Subcutaneous abdominal adipose tissue (tissue), 5 donors: Measurements from ENCODE around the gene RTN1.

Source experiments
- H3K27ac ChIP-seq: one replicate; pipeline ENCODE4 v1.7.0; 2013; ENCODE audit warnings: low read depth, mild to moderate bottlenecking, inconsistent platforms, low read length, moderate library complexity
- H3K27me3 ChIP-seq, 5 donors: one replicate each; pipeline ENCODE4 v1.7.0; 2013; ENCODE audit warnings: low read length in 5 of 5, inconsistent platforms in 1 of 5; ENCODE audit not compliant: control insufficient read depth in 5 of 5, insufficient read depth in 4 of 5
- H3K36me3 ChIP-seq, 5 donors: one replicate each; pipeline ENCODE4 v1.7.0; 2013; ENCODE audit warnings: low read length in 5 of 5; ENCODE audit not compliant: control insufficient read depth in 5 of 5, insufficient read depth in 5 of 5
- H3K4me1 ChIP-seq, 5 donors: one replicate each; pipeline ENCODE4 v1.7.0; 2013; ENCODE audit warnings: low read length in 5 of 5, mild to moderate bottlenecking in 3 of 5, moderate library complexity in 1 of 5; ENCODE audit not compliant: control insufficient read depth in 5 of 5, insufficient read depth in 5 of 5
- H3K4me3 ChIP-seq, 5 donors: one replicate each; pipeline ENCODE4 v1.7.0; 2013; ENCODE audit warnings: low read length in 5 of 5, low read depth in 1 of 5
- H3K9ac ChIP-seq, 5 donors: one replicate each; pipeline ENCODE4 v1.7.0; 2013; ENCODE audit warnings: low read length in 5 of 5, mild to moderate bottlenecking in 4 of 5, moderate library complexity in 3 of 5
- H3K9me3 ChIP-seq, 5 donors: one replicate each; pipeline ENCODE4 v1.7.0; 2013; ENCODE audit warnings: low read length in 5 of 5; ENCODE audit not compliant: control insufficient read depth in 5 of 5
- donor health status: healthy.
- donor health status: healthy.
- donor health status: healthy.
- donor health status: healthy.
- donor health status: healthy.

Gene RTN1

GRCh38 chr14:59831121-59831730, 39.4 kb downstream of the RTN1 start:
- Histone ChIP-seq H3K36me3 (no peaks in the 10 kb centered on the region), H3K27me3 (no peaks in the 10 kb centered on the region), H3K4me1 (peaks cover 0 to 15% (median 9%) of the 10 kb centered on the region in 5 donors), H3K27ac (no peak overlapping the region), H3K4me3 (no peak overlapping the region), H3K9ac (no peak overlapping the region), H3K9me3 (no peaks in the 10 kb centered on the region)

- peaks cover 0 to 15% (median 9%) of the 10 kb centered on the region in 5 donors for H3K4me1 ChIP-seq
- H3K36me3 ChIP-seq: no peaks in the 10 kb centered on the region
- no peaks in the 10 kb centered on the region for H3K27me3 ChIP-seq
- H3K9me3 ChIP-seq: no peaks in the 10 kb centered on the region
- no peak overlapping the region for H3K27ac ChIP-seq
- no peak overlapping the region for H3K4me3 ChIP-seq
- no peak overlapping the region for H3K9ac ChIP-seq
These were observed 40.2 kb downstream of the RTN1 start for GRCh38 chr14:59830338-59830734.

- peaks cover 0 to 15% (median 9%) of the 10 kb centered on the region in 5 donors for H3K4me1 ChIP-seq
- no peaks in the 10 kb centered on the region for H3K9me3 ChIP-seq
- H3K4me3 ChIP-seq: no peak overlapping the region
- no peaks in the 10 kb centered on the region for H3K27me3 ChIP-seq
- H3K9ac ChIP-seq: no peak overlapping the region
- no peak overlapping the region for H3K27ac ChIP-seq
- no peaks in the 10 kb centered on the region for H3K36me3 ChIP-seq
These were observed 40.9 kb downstream of the RTN1 start for GRCh38 chr14:59829469-59830337.

- H3K27me3 ChIP-seq: no peaks in the 10 kb centered on the region
- H3K36me3 ChIP-seq: no peaks in the 10 kb centered on the region
- H3K9ac ChIP-seq: no peak overlapping the region
- H3K4me3 ChIP-seq: no peak overlapping the region
- H3K9me3 ChIP-seq: no peaks in the 10 kb centered on the region
- peaks cover 0 to 15% (median 9%) of the 10 kb centered on the region in 5 donors for H3K4me1 ChIP-seq
- no peak overlapping the region for H3K27ac ChIP-seq
These were observed 42.3 kb downstream of the RTN1 start for GRCh38 chr14:59828276-59828675.

GRCh38 chr14:59827401-59827800, 43.2 kb downstream of the RTN1 start:
- H3K4me1 ChIP-seq: peaks cover 0 to 9% (median 4%) of the 10 kb centered on the region in 5 donors
- H3K9me3 ChIP-seq: no peaks in the 10 kb centered on the region
- no peak overlapping the region for H3K27ac ChIP-seq
- H3K27me3 ChIP-seq: no peaks in the 10 kb centered on the region
- H3K36me3 ChIP-seq: no peaks in the 10 kb centered on the region
- H3K9ac ChIP-seq: no peak overlapping the region
- no peak overlapping the region for H3K4me3 ChIP-seq

- no peak overlapping the region for H3K4me3 ChIP-seq
These were observed 44.4 kb downstream of the RTN1 start for GRCh38 chr14:59826150-59826549.

GRCh38 chr14:59823179-59823578, 47.4 kb downstream of the RTN1 start:
- H3K36me3 ChIP-seq: no peaks in the 10 kb centered on the region
- no peak overlapping the region for H3K4me3 ChIP-seq
- no peak overlapping the region for H3K9ac ChIP-seq
- H3K9me3 ChIP-seq: no peaks in the 10 kb centered on the region
- H3K27ac ChIP-seq: no peak overlapping the region
- no peaks in the 10 kb centered on the region for H3K27me3 ChIP-seq
- peaks cover 0 to 5% (median 0%) of the 10 kb centered on the region in 5 donors for H3K4me1 ChIP-seq

More at GRCh38 chr14:59826150-59826549, 44.4 kb downstream of the RTN1 start:
- no peaks in the 10 kb centered on the region for H3K36me3 ChIP-seq
- no peaks in the 10 kb centered on the region for H3K27me3 ChIP-seq
- H3K4me1 ChIP-seq: peaks cover 0 to 9% (median 4%) of the 10 kb centered on the region in 5 donors
- H3K9me3 ChIP-seq: no peaks in the 10 kb centered on the region
- H3K27ac ChIP-seq: no peak overlapping the region
- H3K9ac ChIP-seq: no peak overlapping the region

- Histone ChIP-seq H3K9me3 (no peaks in the 10 kb centered on the region), H3K27me3 (no peaks in the 10 kb centered on the region), H3K36me3 (no peaks in the 10 kb centered on the region), H3K4me1 (no peaks in the 10 kb centered on the region), H3K27ac (no peak overlapping the region), H3K4me3 (no peak overlapping the region), H3K9ac (no peak overlapping the region)
These were observed 51.0 kb downstream of the RTN1 start for GRCh38 chr14:59819446-59820088.

GRCh38 chr14:59816941-59817340, 53.6 kb downstream of the RTN1 start:
- H3K36me3 ChIP-seq: no peaks in the 10 kb centered on the region
- no peaks in the 10 kb centered on the region for H3K4me1 ChIP-seq
- H3K9me3 ChIP-seq: no peaks in the 10 kb centered on the region
- H3K9ac ChIP-seq: no peak overlapping the region
- H3K27ac ChIP-seq: no peak overlapping the region
- H3K4me3 ChIP-seq: no peak overlapping the region
- H3K27me3 ChIP-seq: no peaks in the 10 kb centered on the region

GRCh38 chr14:59814988-59815387, 55.6 kb downstream of the RTN1 start:
- H3K9ac ChIP-seq: no peak overlapping the region
- no peak overlapping the region for H3K4me3 ChIP-seq
- H3K27ac ChIP-seq: no peak overlapping the region
- no peaks in the 10 kb centered on the region for H3K4me1 ChIP-seq
- no peaks in the 10 kb centered on the region for H3K9me3 ChIP-seq
- no peaks in the 10 kb centered on the region for H3K36me3 ChIP-seq
- H3K27me3 ChIP-seq: no peaks in the 10 kb centered on the region
